ENCODE measurements around the gene ADAM33.

Gene ADAM33

DNA sequence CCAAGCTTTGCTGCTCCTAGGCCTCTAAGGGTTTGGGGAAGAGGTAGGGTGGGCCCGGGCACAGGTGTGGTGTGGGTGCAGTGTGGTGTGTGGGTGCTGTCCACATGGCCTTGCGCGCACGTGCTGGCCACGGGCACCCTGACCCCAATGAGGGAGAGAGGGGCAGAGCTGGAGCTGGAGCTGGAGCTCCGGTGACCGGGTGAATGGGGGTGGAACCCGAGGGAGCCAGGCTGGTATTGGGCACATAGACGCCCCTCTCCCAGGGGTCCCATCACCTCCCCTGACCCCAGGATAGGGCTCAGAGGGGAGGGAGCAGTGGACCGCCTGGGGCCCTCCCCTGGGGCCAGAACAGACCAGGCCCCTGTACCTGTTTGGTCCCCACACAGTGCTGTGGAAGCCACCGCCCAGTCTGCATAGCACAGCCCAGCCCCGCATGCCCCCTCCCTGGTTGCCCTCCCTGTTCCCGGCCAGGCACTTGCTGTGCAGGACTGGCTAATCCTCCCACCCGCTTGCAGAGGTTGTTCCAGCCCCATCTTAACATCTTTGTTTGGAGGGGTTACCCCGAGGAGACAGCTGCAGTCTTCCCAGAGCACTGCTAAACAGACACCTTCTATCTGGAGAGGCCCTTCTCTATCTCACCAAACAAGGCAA lies 984 bp downstream of the ADAM33 start:
- ChIA-PET CTCF (interaction anchor here (1.2 to 14.4 kb wide), 4 partner anchors 14 to 38 kb away, joined by 4 to 121 read pairs (median 16); partner anchors contain the start of gene SIGLEC1), POLR2A (interaction anchor here (0.6 kb wide), 1 partner anchor 18 kb away, joined by 3 read pairs; no protein-coding TSS in a partner anchor)
- Histone ChIP-seq H3K36me3 (ENCODE audit: control insufficient read depth in 4 of 4, insufficient read depth in 4 of 4, low read length in 3 of 4) (no peaks in the 10 kb centered on the region), H3K27me3 (replicated peaks in 2 of 5; ENCODE audit: control insufficient read depth in 4 of 5, insufficient read depth in 5 of 5, low read length in 4 of 5) (peaks cover 0 to 74% (median 34%) of the 10 kb centered on the region in 5 experiments), H3K9me3 (ENCODE audit: control extremely low read depth in 1 of 5, control insufficient read depth in 4 of 5, insufficient read depth in 2 of 5, low read depth in 1 of 5, low read length in 4 of 5) (no peaks in the 10 kb centered on the region), H3K4me3 (ENCODE audit: control insufficient read depth in 1 of 7, extremely low read depth in 1 of 7, insufficient read depth in 4 of 7, low read depth in 2 of 7, low read length in 6 of 7) (no peak overlapping the region), H3K4me1 (ENCODE audit: control extremely low read depth in 1 of 4, control insufficient read depth in 4 of 4, insufficient read depth in 4 of 4, low read length in 3 of 4) (peaks cover 0 to 9% (median 4%) of the 10 kb centered on the region in 4 experiments), H3K27ac (ENCODE audit: insufficient read depth in 1 of 2, low read depth in 1 of 2, low read length in 2 of 2, poor library complexity in 1 of 2, severe bottlenecking in 2 of 2) (no peak overlapping the region)
- DNase-seq, result no peak
- 83% methylated on average over 7 of the region's 15 CpGs for WGBS (ENCODE audit: insufficient coverage)

DNA sequence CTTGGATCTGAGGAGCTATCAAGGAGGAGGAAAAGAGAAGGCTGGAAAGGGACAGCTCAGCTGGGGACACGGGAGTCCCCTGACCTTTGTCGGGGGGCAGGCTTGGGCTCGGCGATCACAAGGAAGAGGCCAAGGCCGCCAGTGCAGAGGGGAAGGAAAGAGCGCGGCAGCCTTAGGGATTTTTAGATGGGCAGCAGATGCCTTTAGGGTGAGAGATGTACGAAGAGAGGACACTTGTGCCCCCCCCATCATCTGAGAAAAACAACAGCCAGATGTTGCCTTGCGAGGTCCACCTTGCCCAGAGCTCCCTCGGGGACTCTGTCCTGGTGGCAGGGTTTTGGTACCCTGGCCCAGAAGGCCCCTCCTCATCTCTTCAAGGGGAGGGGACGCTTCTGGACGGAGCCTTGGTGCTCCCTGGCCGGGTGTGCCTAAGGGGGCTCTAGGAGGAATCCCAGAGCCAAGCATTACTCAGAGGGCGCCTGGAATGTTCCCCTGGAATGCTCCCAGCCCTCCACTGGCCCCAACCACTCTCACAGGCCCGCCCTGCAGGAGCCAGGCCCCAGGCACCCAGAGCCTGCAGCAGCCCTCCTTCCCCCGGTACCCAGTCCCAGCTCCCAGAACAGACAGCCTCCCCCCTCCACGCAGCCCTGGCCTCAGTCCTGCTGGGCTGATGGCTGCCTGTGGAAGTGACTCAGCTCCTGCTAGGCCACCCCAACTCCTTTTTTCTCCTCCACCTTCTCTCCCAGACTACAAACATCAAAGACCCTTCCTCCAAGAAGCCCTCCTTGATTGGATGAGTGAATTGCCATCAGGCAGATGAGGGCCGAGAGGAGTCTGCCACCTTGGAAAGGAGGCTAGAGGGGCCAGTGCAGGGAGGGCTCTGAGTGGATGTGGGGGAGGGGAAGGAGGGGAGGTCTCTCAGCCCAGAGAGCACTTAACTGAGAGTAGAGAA lies 1.8 kb downstream of the ADAM33 start:
- WGBS (ENCODE audit: insufficient coverage), result 81% methylated on average over 12 of the region's 18 CpGs
- no peak for DNase-seq
- H3K27ac ChIP-seq (ENCODE audit: insufficient read depth in 1 of 2, low read depth in 1 of 2, low read length in 2 of 2, poor library complexity in 1 of 2, severe bottlenecking in 2 of 2), result no peak overlapping the region

DNA sequence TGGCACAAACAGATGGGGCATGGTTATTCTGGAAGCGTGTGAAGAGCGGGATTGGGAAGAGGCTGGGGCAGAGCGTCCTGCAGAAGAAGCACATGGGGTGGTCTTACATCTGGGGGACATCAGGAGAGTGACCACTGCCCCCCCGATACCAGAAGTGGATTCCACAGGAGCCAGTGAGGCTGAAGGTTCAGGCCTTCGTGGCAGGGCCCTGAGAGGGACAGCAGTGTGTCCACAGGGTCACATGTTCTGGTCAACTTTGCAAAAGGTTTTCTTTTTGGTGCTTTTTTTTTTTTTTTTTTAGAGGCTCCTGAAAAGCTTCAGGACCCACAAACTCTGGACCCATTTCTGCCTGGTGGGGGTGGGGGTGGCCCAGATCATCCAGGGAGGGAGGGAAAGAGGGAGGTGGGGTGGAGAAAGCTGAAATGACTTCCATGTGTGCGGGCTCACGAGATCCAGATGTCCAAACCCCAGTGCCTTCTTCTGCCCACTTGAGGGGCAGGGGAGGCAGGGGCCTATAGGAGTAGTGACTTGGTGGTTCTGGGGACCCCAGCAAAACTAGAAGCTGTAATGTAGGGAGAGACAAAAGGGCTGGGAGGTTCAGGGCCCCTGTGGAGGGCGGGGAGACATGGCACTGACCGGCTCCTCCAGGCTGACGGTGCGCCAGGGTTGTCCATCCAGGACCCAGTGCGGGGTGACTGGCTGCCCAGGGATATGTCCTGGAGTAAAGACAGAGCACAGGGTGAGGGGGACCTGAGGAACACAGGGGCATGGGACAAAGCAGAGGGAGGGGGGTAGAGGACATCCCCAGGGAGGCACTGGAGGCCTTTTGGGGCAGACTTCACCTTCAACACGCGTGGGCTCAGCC lies 2.7 kb downstream of the ADAM33 start:
- H3K9me3 ChIP-seq (ENCODE audit: control extremely low read depth in 1 of 5, control insufficient read depth in 4 of 5, insufficient read depth in 2 of 5, low read depth in 1 of 5, low read length in 4 of 5), result no peaks in the 10 kb centered on the region
- POLR2A ChIA-PET, result interaction anchor here (1.0 kb wide), 1 partner anchor 16 kb away, joined by 3 read pairs; no protein-coding TSS in a partner anchor
- no peak overlapping the region for H3K4me3 ChIP-seq (ENCODE audit: control insufficient read depth in 1 of 7, extremely low read depth in 1 of 7, insufficient read depth in 4 of 7, low read depth in 2 of 7, low read length in 6 of 7)

More for the DNA sequence above, 1.8 kb downstream of the ADAM33 start:
- no peaks in the 10 kb centered on the region for H3K9me3 ChIP-seq (ENCODE audit: control extremely low read depth in 1 of 5, control insufficient read depth in 4 of 5, insufficient read depth in 2 of 5, low read depth in 1 of 5, low read length in 4 of 5)
- peaks cover 0 to 9% (median 4%) of the 10 kb centered on the region in 4 experiments for H3K4me1 ChIP-seq (ENCODE audit: control extremely low read depth in 1 of 4, control insufficient read depth in 4 of 4, insufficient read depth in 4 of 4, low read length in 3 of 4)
- ChIA-PET CTCF (interaction anchor here (1.2 to 14.4 kb wide), 4 partner anchors 11 to 37 kb away, joined by 3 to 121 read pairs (median 16); partner anchors contain the start of gene SIGLEC1), POLR2A (interaction anchor here (0.6 kb wide), 1 partner anchor 17 kb away, joined by 3 read pairs; no protein-coding TSS in a partner anchor)
- no peaks in the 10 kb centered on the region for H3K36me3 ChIP-seq (ENCODE audit: control insufficient read depth in 4 of 4, insufficient read depth in 4 of 4, low read length in 3 of 4)
- H3K27me3 ChIP-seq (replicated peaks in 2 of 5; ENCODE audit: control insufficient read depth in 4 of 5, insufficient read depth in 5 of 5, low read length in 4 of 5), result peaks cover 0 to 74% (median 30%) of the 10 kb centered on the region in 5 experiments
- H3K4me3 ChIP-seq (ENCODE audit: control insufficient read depth in 1 of 7, extremely low read depth in 1 of 7, insufficient read depth in 4 of 7, low read depth in 2 of 7, low read length in 6 of 7), result no peak overlapping the region

DNA sequence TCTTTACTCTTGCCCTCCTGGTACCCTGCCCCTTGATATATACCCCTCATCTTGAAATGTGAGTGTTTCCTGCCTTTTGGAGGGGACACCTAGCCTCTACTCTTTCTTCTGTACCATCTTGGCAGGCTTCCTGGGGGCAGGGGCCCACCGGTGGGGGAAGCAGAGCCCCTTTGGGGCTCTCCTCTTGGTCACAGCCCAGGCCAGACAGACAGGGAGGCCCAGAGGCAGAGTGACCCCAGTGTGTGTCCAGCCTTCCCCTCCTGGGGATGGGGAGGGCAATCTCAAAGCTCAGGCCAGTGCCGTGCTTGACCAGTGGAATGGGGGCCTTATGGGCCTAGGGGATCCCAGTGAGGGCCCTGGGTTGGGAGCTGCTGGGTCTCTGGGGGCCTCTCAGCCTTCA lies 3.6 kb downstream of the ADAM33 start:
- DNase-seq, result no peak
- WGBS (ENCODE audit: insufficient coverage), result 79% methylated on average over 2 of the region's 2 CpGs
- ChIA-PET CTCF (interaction anchor here (0.8 to 14.4 kb wide), 9 partner anchors 11 to 101 kb away, joined by 3 to 121 read pairs (median 5); partner anchors contain the start of gene SIGLEC1), POLR2A (interaction anchor here (1.0 kb wide), 1 partner anchor 16 kb away, joined by 3 read pairs; no protein-coding TSS in a partner anchor)
- H3K9me3 ChIP-seq (ENCODE audit: control extremely low read depth in 1 of 5, control insufficient read depth in 4 of 5, insufficient read depth in 2 of 5, low read depth in 1 of 5, low read length in 4 of 5), result no peaks in the 10 kb centered on the region
- H3K4me3 ChIP-seq (ENCODE audit: control insufficient read depth in 1 of 7, extremely low read depth in 1 of 7, insufficient read depth in 4 of 7, low read depth in 2 of 7, low read length in 6 of 7), result no peak overlapping the region
- peaks cover 0 to 12% (median 4%) of the 10 kb centered on the region in 4 experiments for H3K4me1 ChIP-seq (ENCODE audit: control extremely low read depth in 1 of 4, control insufficient read depth in 4 of 4, insufficient read depth in 4 of 4, low read length in 3 of 4)
- H3K27ac ChIP-seq (ENCODE audit: insufficient read depth in 1 of 2, low read depth in 1 of 2, low read length in 2 of 2, poor library complexity in 1 of 2, severe bottlenecking in 2 of 2), result no peak overlapping the region
- peaks cover 0 to 84% (median 21%) of the 10 kb centered on the region in 5 experiments for H3K27me3 ChIP-seq (replicated peaks in 2 of 5; ENCODE audit: control insufficient read depth in 4 of 5, insufficient read depth in 5 of 5, low read length in 4 of 5)
- H3K36me3 ChIP-seq (ENCODE audit: control insufficient read depth in 4 of 4, insufficient read depth in 4 of 4, low read length in 3 of 4), result no peaks in the 10 kb centered on the region

More for the DNA sequence above, 2.7 kb downstream of the ADAM33 start:
- peaks cover 0 to 81% (median 22%) of the 10 kb centered on the region in 5 experiments for H3K27me3 ChIP-seq (replicated peaks in 2 of 5; ENCODE audit: control insufficient read depth in 4 of 5, insufficient read depth in 5 of 5, low read length in 4 of 5)
- no peak for DNase-seq
- no peak overlapping the region for H3K27ac ChIP-seq (ENCODE audit: insufficient read depth in 1 of 2, low read depth in 1 of 2, low read length in 2 of 2, poor library complexity in 1 of 2, severe bottlenecking in 2 of 2)
- CTCF ChIA-PET, result interaction anchor here (1.2 to 14.4 kb wide), 6 partner anchors 12 to 89 kb away, joined by 3 to 121 read pairs (median 5); partner anchors contain the start of gene SIGLEC1
- WGBS (ENCODE audit: insufficient coverage), result 94% methylated on average over 13 of the region's 14 CpGs
- H3K4me1 ChIP-seq (ENCODE audit: control extremely low read depth in 1 of 4, control insufficient read depth in 4 of 4, insufficient read depth in 4 of 4, low read length in 3 of 4), result peaks cover 0 to 9% (median 4%) of the 10 kb centered on the region in 4 experiments
- H3K36me3 ChIP-seq (ENCODE audit: control insufficient read depth in 4 of 4, insufficient read depth in 4 of 4, low read length in 3 of 4), result no peaks in the 10 kb centered on the region

DNA sequence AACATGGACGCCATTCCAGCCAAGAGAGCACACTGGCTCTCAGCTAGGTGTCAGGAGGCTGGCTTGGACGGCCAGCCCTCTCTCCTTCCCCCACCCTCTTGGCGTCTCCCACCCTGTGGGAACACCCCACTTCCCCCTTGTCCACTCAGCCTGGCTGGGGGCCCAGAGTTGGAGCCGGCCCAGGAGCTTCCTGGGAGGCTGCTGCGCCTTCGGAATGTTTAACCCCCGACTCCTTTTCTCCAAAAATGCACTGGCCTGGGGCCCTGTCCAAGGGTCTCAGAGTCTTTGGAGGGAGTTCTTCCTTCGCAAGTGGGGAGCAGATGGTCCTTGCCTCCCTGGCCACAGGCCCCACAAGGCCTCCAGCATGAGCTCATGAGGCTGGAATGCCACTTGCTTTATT lies 4.1 kb downstream of the ADAM33 start:
- peaks cover 0 to 15% (median 7%) of the 10 kb centered on the region in 4 experiments for H3K4me1 ChIP-seq (ENCODE audit: control extremely low read depth in 1 of 4, control insufficient read depth in 4 of 4, insufficient read depth in 4 of 4, low read length in 3 of 4)
- 90% methylated on average over 2 of the region's 8 CpGs for WGBS (ENCODE audit: insufficient coverage)
- no peak overlapping the region for H3K4me3 ChIP-seq (ENCODE audit: control insufficient read depth in 1 of 7, extremely low read depth in 1 of 7, insufficient read depth in 4 of 7, low read depth in 2 of 7, low read length in 6 of 7)
- H3K27me3 ChIP-seq (replicated peaks in 2 of 5; ENCODE audit: control insufficient read depth in 4 of 5, insufficient read depth in 5 of 5, low read length in 4 of 5), result peaks cover 0 to 84% (median 25%) of the 10 kb centered on the region in 5 experiments
- H3K36me3 ChIP-seq (ENCODE audit: control insufficient read depth in 4 of 4, insufficient read depth in 4 of 4, low read length in 3 of 4), result no peaks in the 10 kb centered on the region
- POLR2A ChIA-PET, result no interaction called here
- no peak for DNase-seq
- no peak overlapping the region for H3K27ac ChIP-seq (ENCODE audit: insufficient read depth in 1 of 2, low read depth in 1 of 2, low read length in 2 of 2, poor library complexity in 1 of 2, severe bottlenecking in 2 of 2)
- no peaks in the 10 kb centered on the region for H3K9me3 ChIP-seq (ENCODE audit: control extremely low read depth in 1 of 5, control insufficient read depth in 4 of 5, insufficient read depth in 2 of 5, low read depth in 1 of 5, low read length in 4 of 5)
- CTCF ChIA-PET, result interaction anchor here (0.5 to 14.4 kb wide), 11 partner anchors 11 to 342 kb away, joined by 3 to 121 read pairs (median 5); partner anchors contain the start of gene SIGLEC1
